Thyroid gland (tissue), 4 donors: ENCODE data around the gene PAMR1. TPM values are rescaled to one million over a fixed set of nuclear protein-coding genes. Genes with fewer than 3 reads are reported as not detected.

Experiments
- DNase-seq, 2 donors: peaks; one replicate each; pipeline ENCODE4 v3.0.0-alpha.2; 2019
- H3K27ac ChIP-seq, 3 donors: fragments of 200-600 bp; sonication (generic); 1 replicate in 2 of 3; 2 replicates in 1 of 3; pipeline ENCODE4 v1.5.1; 2016 to 2019; ENCODE audit warnings: mild to moderate bottlenecking in 1 of 3, moderate library complexity in 1 of 3
- H3K27me3 ChIP-seq: fragments of 200-600 bp; sonication (generic); one replicate; pipeline ENCODE4 v1.5.1; 2019
- H3K36me3 ChIP-seq, 2 donors: fragments of 200-600 bp; sonication (generic); one replicate each; pipeline ENCODE4 v1.5.1; 2016 to 2019
- H3K4me1 ChIP-seq, 2 donors: fragments of 200-600 bp; sonication (generic); one replicate each; pipeline ENCODE4 v1.5.1; 2017 to 2019
- H3K4me3 ChIP-seq, 3 donors: fragments of 200-600 bp; sonication (generic); replicated peaks in 1 of 3; 1 replicate in 2 of 3; 2 replicates in 1 of 3; pipeline ENCODE4 v1.5.1; 2016; ENCODE audit warnings: mild to moderate bottlenecking in 1 of 3
- H3K9me3 ChIP-seq: fragments of 200-600 bp; sonication (generic); one replicate; pipeline ENCODE4 v1.5.1; 2017
- POLR2A ChIP-seq, 2 donors: fragments of 450-650 bp; IDR thresholded peaks; one replicate each; pipeline ENCODE4 v1.6.1; 2017; ENCODE audit warnings: antibody characterized with exemption in 2 of 2, mild to moderate bottlenecking in 2 of 2, moderate library complexity in 1 of 2
- WGBS, 2 donors: methylation state at CpG; one replicate each; pipeline ENCODE4 v1.1.5; 2017; 5-methylcytosine and 5-hydroxymethylcytosine counted together
- intact Hi-C: fragments of 100-400 bp; cut with DNase I; formaldehyde crosslinking; loops from one replicate; pipeline ENCODE4 v1.15.1; 2023
- total RNA-seq, 4 donors: library from RNA; depleted of rRNA; stranded (reverse); fragments of >200 nt; gene quantifications; one replicate each; pipeline ENCODE4 v1.2.3, GENCODE V29; 2016
- TF ChIP-seq, protein P1 (sequence below), 6 experiments: fragments of 200-600 bp in 3 of 6; fragments of 450-650 bp in 3 of 6; sonication (generic) in 3 of 6; IDR thresholded peaks; one replicate each; pipeline ENCODE4 v1.5.1; 2016 to 2019; ENCODE audit warnings: antibody characterized with exemption in 6 of 6, mild to moderate bottlenecking in 2 of 6, inconsistent platforms in 1 of 6, moderate library complexity in 1 of 6

The PAMR1 gene
- total RNA-seq, 4 donors from 2014 or later, result 1.2 to 16.4 (median 4.3) TPM

DNA sequence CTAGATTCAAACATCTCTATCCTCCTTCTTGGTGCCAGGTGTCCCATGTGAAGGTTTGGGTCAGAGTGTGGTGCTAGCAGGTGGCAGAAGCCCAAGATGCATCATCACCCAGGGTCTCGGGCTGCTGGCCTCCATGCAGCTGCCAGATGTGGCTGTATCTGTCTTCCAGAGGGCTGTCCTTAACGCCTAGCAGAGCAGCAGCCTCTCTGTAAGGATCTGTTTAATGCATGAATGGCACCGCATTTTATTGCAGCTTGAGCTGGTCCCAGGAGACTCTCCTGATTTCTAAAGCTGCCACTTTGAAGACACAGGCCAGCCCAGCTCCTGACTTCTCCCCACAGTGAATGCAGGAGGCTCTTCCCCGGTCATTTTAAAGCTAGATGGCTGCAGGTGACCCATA lies 132.3 kb downstream of the PAMR1 start:
- H3K4me1 ChIP-seq, result peaks cover 25 to 28% of the 10 kb centered on the region in 2 donors
- intact Hi-C loops, result loop anchor here (10.0 kb wide), 2 partner anchors 468 to 808 kb away; no protein-coding TSS in a partner anchor
- TF ChIP-seq, protein P1, sequence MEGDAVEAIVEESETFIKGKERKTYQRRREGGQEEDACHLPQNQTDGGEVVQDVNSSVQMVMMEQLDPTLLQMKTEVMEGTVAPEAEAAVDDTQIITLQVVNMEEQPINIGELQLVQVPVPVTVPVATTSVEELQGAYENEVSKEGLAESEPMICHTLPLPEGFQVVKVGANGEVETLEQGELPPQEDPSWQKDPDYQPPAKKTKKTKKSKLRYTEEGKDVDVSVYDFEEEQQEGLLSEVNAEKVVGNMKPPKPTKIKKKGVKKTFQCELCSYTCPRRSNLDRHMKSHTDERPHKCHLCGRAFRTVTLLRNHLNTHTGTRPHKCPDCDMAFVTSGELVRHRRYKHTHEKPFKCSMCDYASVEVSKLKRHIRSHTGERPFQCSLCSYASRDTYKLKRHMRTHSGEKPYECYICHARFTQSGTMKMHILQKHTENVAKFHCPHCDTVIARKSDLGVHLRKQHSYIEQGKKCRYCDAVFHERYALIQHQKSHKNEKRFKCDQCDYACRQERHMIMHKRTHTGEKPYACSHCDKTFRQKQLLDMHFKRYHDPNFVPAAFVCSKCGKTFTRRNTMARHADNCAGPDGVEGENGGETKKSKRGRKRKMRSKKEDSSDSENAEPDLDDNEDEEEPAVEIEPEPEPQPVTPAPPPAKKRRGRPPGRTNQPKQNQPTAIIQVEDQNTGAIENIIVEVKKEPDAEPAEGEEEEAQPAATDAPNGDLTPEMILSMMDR (IDR thresholded peaks at IDR 0.05), result no peak
- no peak for TF ChIP-seq POLR2A (IDR thresholded peaks at IDR 0.05)
- DNase-seq, result no peak
- no peaks in the 10 kb centered on the region for H3K27me3 ChIP-seq
- no peaks in the 10 kb centered on the region for H3K36me3 ChIP-seq
- no peak overlapping the region for H3K27ac ChIP-seq
- no peak overlapping the region for H3K4me3 ChIP-seq
- WGBS, 2 donors, result 59 to 71% methylated on average over 3 to 4 of the region's 4 CpGs
- no peaks in the 10 kb centered on the region for H3K9me3 ChIP-seq

DNA sequence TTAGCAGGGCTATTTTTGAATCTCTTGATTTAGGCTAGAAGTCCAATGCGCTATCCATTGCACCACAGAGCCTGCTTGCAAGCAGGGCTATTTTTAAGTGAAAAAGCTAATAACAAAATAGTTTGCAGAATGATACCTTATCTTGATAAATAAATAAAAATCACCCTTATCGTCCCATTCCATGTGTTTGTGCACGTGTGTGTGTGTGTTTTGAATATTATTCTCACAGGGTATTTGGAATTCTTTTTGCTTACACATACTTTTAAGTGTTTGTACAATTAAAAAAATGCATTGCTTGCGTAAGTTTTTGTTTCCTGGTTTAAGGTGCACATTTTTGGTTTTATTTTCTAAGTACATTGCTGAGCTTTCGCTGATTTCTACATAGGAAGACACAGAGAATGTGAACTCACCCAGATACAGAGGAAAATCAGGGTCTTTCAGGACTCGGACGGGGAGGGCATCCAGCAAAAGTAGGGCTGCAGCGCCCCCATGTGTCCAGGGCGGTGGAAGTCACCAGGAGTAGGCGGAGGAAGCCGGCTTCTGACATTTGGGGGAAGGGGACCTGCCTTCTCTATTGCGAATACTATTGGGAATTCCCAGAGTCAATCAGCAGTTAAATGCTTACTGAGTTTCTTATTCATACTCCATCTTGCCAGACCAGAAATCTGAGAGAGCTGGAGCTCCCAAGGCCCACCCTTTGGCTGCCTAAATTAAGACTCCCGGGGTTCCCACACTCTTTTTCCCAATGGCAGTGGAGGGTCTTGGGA lies 133.3 kb downstream of the PAMR1 start:
- peak; percentile 76 to 84 for DNase-seq
- 20 to 21% methylated on average over 13 of the region's 13 CpGs for WGBS, 2 donors
- Histone ChIP-seq H3K4me3 (peak overlapping the region in 1 of 3 donors; percentile 0), H3K27ac (peak overlapping the region in 2 of 3 donors; percentile 55 to 87), H3K4me1 (peaks cover 25 to 28% of the 10 kb centered on the region in 2 donors), H3K36me3 (no peaks in the 10 kb centered on the region), H3K27me3 (no peaks in the 10 kb centered on the region), H3K9me3 (no peaks in the 10 kb centered on the region)
- no peak for TF ChIP-seq POLR2A (IDR thresholded peaks at IDR 0.05)
- TF ChIP-seq, protein P1 (IDR thresholded peaks at IDR 0.05), result peak; percentile 54 to 96 (median 84)
- intact Hi-C loops, result loop anchor here (10.0 kb wide), 2 partner anchors 467 to 807 kb away; no protein-coding TSS in a partner anchor

DNA sequence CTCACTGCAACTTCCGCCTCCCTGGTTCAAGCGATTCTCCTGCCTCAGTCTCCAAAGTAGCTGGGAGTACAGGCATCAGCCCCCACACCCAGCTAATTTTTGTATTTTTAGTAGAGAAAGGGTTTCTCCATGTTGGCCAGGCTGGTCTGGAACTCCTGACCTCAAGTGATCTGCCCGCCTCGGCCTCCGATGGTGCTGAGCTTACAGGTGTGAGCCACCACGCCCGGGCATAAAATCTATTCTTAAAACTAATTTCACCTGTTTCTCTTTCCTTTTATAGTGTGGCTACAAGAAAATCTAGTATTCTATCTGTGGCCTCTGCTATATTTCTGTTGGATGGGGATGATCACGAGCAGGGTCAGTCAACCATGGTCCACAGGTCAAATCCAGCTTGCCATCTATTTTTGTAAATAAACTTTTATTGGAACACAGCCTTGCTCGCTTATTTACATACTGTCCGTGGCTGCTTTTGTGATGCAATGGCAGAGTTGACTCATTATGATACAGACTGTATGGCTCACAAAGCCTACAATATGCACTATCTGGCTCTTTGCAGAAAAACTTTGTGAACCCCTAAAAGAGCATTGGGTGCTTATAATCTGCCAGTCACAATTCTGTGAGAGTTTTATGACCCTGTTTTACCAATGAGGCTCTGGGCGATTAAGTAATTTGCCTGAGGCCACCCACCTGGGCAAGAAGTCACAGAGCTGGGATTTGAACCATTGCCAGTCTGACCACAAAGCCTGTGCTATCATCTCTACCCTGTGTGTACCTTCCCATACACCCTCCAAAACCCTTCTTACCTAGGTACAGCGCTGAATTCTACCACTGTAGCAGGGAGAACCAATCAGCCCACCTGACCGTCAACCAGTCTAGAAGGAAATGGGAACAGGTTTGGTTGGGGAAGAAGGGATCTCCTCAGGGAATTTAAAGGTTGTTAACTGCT lies 134.4 kb downstream of the PAMR1 start:
- H3K4me3 ChIP-seq, result no peak overlapping the region

DNA sequence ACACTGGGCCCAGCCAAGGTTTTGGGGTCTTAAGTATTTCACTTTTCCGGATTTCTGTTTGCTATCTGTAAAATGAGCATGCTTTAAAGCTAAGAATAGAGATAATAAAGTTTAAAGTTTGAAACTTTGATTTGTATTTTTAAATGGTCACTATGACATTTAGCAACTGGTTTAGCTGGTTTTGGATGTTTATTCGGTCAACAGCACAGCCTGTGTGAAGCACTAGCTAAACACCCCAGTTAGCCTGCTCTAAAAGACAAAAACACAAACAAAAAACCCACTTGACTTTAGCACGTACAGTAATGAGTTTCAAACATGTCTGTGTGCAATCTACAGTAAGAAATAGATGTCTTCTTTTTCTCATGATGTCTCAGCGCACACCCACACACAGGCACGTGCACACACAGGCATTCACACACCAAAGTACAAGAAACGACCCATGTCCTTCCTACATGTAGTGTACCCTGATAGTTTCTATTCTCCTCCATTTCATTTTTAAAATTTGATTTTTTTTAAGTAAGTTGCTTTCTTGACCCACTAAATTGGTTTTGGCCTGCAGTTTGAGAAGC lies 135.4 kb downstream of the PAMR1 start:
- Histone ChIP-seq H3K27me3 (no peaks in the 10 kb centered on the region), H3K4me1 (peaks cover 25 to 28% of the 10 kb centered on the region in 2 donors), H3K27ac (peak overlapping the region; percentile 50 to 87 (median 67)), H3K36me3 (no peaks in the 10 kb centered on the region), H3K9me3 (no peaks in the 10 kb centered on the region), H3K4me3 (no peak overlapping the region)
- intact Hi-C loops, result loop anchor here (10.0 kb wide), 2 partner anchors 465 to 805 kb away; no protein-coding TSS in a partner anchor
- no peak for TF ChIP-seq POLR2A (IDR thresholded peaks at IDR 0.05)
- TF ChIP-seq, protein P1 (IDR thresholded peaks at IDR 0.05), result no peak
- WGBS, 2 donors, result 35 to 42% methylated on average over 6 of the region's 6 CpGs
- DNase-seq, result peak; percentile 9 to 26

More for the DNA sequence above, 134.4 kb downstream of the PAMR1 start:
- WGBS, 2 donors, result 84 to 87% methylated on average over 13 of the region's 13 CpGs
- Histone ChIP-seq H3K9me3 (no peaks in the 10 kb centered on the region), H3K4me1 (peaks cover 25 to 28% of the 10 kb centered on the region in 2 donors), H3K27me3 (no peaks in the 10 kb centered on the region), H3K27ac (peak overlapping the region in 2 of 3 donors; percentile 55 to 87), H3K36me3 (no peaks in the 10 kb centered on the region)
- TF ChIP-seq POLR2A (IDR thresholded peaks at IDR 0.05), result no peak
- TF ChIP-seq, protein P1 (IDR thresholded peaks at IDR 0.05), result no peak
- no peak for DNase-seq
- intact Hi-C loops, result loop anchor here (10.0 kb wide), 2 partner anchors 466 to 806 kb away; no protein-coding TSS in a partner anchor
